ENCODE data around the gene BCL2. TPM values are rescaled to one million over a fixed set of nuclear protein-coding genes. Genes with fewer than 3 reads are reported as not detected.

The BCL2 gene
- total RNA-seq, 1 experiment from 2014 or later, result 2.5 TPM

GRCh38 chr18:63111671-63112402 is 207.7 kb downstream of the BCL2 start (continued):
- TF ChIP-seq CBX3 (IDR thresholded peaks at IDR 0.05; ENCODE audit: low read depth) (no peak), EZH2 (IDR thresholded peaks at IDR 0.05) (no peak)

GRCh38 chr18:63109802-63110201 is 209.8 kb downstream of the BCL2 start:
- TF ChIP-seq EZH2 (IDR thresholded peaks at IDR 0.05), result no peak
- TF ChIP-seq FOSL1 (IDR thresholded peaks at IDR 0.05; ENCODE audit: low read depth), result no peak
- TF ChIP-seq SRF (IDR thresholded peaks at IDR 0.05; ENCODE audit: low read depth), result no peak
- no peak for TF ChIP-seq TCF7L2 (IDR thresholded peaks at IDR 0.05; ENCODE audit: borderline replicate concordance, extremely low read depth, insufficient read depth, insufficient read length)
- no peak for TF ChIP-seq ELF1 (IDR thresholded peaks at IDR 0.05; ENCODE audit: borderline replicate concordance, low read depth)
- TF ChIP-seq ATF3 (IDR thresholded peaks at IDR 0.05), result no peak
- no peak for TF ChIP-seq CEBPB (IDR thresholded peaks at IDR 0.05; ENCODE audit: low read depth)
- no TSS peak for BruUV-seq (replicated peaks)
- Histone ChIP-seq H4K20me1 (ENCODE audit: insufficient read depth) (no peaks in the 10 kb centered on the region), H3K27me3 (ENCODE audit: insufficient read depth, low read length) (no peaks in the 10 kb centered on the region), H2AFZ (ENCODE audit: low read depth, low read length, poor library complexity, severe bottlenecking) (no peak overlapping the region), H3K4me3 (replicated peaks in 1 of 2; ENCODE audit: low read depth in 1 of 2, low read length in 2 of 2) (no peak overlapping the region), H3K9me2 (ENCODE audit: insufficient read depth) (no peaks in the 10 kb centered on the region), H3K79me2 (ENCODE audit: insufficient read depth, low read length) (no peaks in the 10 kb centered on the region), H3K9me3 (ENCODE audit: control insufficient read depth in 1 of 2, insufficient read depth in 1 of 2, low read depth in 1 of 2, low read length in 2 of 2) (no peaks in the 10 kb centered on the region), H3K36me3 (ENCODE audit: control insufficient read depth in 1 of 2, insufficient read depth in 2 of 2, low read length in 2 of 2) (no peaks in the 10 kb centered on the region), H3K9ac (ENCODE audit: low read length) (no peak overlapping the region), H3K4me1 (ENCODE audit: control insufficient read depth in 1 of 2, insufficient read depth in 2 of 2, low read length in 2 of 2) (no peaks in the 10 kb centered on the region), H3K27ac (ENCODE audit: low read depth, low read length) (no peak overlapping the region), H3K4me2 (ENCODE audit: low read length) (no peak overlapping the region)
- ChIA-PET CTCF (no interaction called here), POLR2A (no interaction called here), RAD21 (ENCODE audit: low non-redundant PET in 1 of 2, low total read pairs in 2 of 2, uncharacterized antibody in 2 of 2, unreplicated experiment in 2 of 2) (no interaction called here)
- intact Hi-C loops (cut with micrococcal nuclease), result loop anchor here (5.0 kb wide), 1 partner anchor 83 kb away; no protein-coding TSS in a partner anchor
- no peak for ATAC-seq
- DNase-seq (ENCODE audit: low read depth, low spot score), result no peak

GRCh38 chr18:63109022-63109421 is 210.5 kb downstream of the BCL2 start:
- CTCF ChIA-PET, result no interaction called here
- H3K27me3 ChIP-seq (ENCODE audit: insufficient read depth, low read length), result no peaks in the 10 kb centered on the region
- H2AFZ ChIP-seq (ENCODE audit: low read depth, low read length, poor library complexity, severe bottlenecking), result no peak overlapping the region
- no peaks in the 10 kb centered on the region for H3K9me2 ChIP-seq (ENCODE audit: insufficient read depth)
- POLR2A ChIA-PET, result no interaction called here
- H3K9me3 ChIP-seq (ENCODE audit: control insufficient read depth in 1 of 2, insufficient read depth in 1 of 2, low read depth in 1 of 2, low read length in 2 of 2), result no peaks in the 10 kb centered on the region
- H4K20me1 ChIP-seq (ENCODE audit: insufficient read depth), result no peaks in the 10 kb centered on the region
- no peaks in the 10 kb centered on the region for H3K4me1 ChIP-seq (ENCODE audit: control insufficient read depth in 1 of 2, insufficient read depth in 2 of 2, low read length in 2 of 2)
- H3K36me3 ChIP-seq (ENCODE audit: control insufficient read depth in 1 of 2, insufficient read depth in 2 of 2, low read length in 2 of 2), result no peaks in the 10 kb centered on the region
- DNase-seq (ENCODE audit: low read depth, low spot score) (no peak), ATAC-seq (no peak)
- no TSS peak for BruUV-seq (replicated peaks)
- no peak overlapping the region for H3K4me3 ChIP-seq (replicated peaks in 1 of 2; ENCODE audit: low read depth in 1 of 2, low read length in 2 of 2)
- intact Hi-C loops (cut with micrococcal nuclease), result no loop called here
- RAD21 ChIA-PET (ENCODE audit: low non-redundant PET in 1 of 2, low total read pairs in 2 of 2, uncharacterized antibody in 2 of 2, unreplicated experiment in 2 of 2), result no interaction called here
- no peaks in the 10 kb centered on the region for H3K79me2 ChIP-seq (ENCODE audit: insufficient read depth, low read length)
- no peak for TF ChIP-seq EGR1 (IDR thresholded peaks at IDR 0.05; ENCODE audit: low read depth)
- TF ChIP-seq YY1 (IDR thresholded peaks at IDR 0.05; ENCODE audit: extremely low read depth, insufficient replicate concordance, low read depth, low read length), result no peak
- TF ChIP-seq SRF (IDR thresholded peaks at IDR 0.05; ENCODE audit: low read depth), result no peak
- no peak for TF ChIP-seq MAX (IDR thresholded peaks at IDR 0.05)
- no peak for TF ChIP-seq POLR2A (IDR thresholded peaks at IDR 0.05; ENCODE audit: borderline replicate concordance, extremely low read depth, insufficient read depth, insufficient read length)
- no peak for TF ChIP-seq ZFX (IDR thresholded peaks at IDR 0.05)
- TF ChIP-seq SIN3A (IDR thresholded peaks at IDR 0.05; ENCODE audit: low read depth), result no peak
- no peak for TF ChIP-seq EZH2 (IDR thresholded peaks at IDR 0.05)
- no peak for TF ChIP-seq RAD21 (IDR thresholded peaks at IDR 0.05; ENCODE audit: low read depth)
- TF ChIP-seq POLR2AphosphoS5 (IDR thresholded peaks at IDR 0.05; ENCODE audit: low read depth, low read length), result no peak
- no peak for TF ChIP-seq ZNF274 (IDR thresholded peaks at IDR 0.05; ENCODE audit: low read depth, low read length)
- no peak for TF ChIP-seq ELF1 (IDR thresholded peaks at IDR 0.05; ENCODE audit: borderline replicate concordance, low read depth)
- no peak for TF ChIP-seq JUND (IDR thresholded peaks at IDR 0.05)
- no peak for TF ChIP-seq ATF3 (IDR thresholded peaks at IDR 0.05)
- H3K27ac ChIP-seq (ENCODE audit: low read depth, low read length), result no peak overlapping the region
- H3K9ac ChIP-seq (ENCODE audit: low read length), result no peak overlapping the region
- no peak overlapping the region for H3K4me2 ChIP-seq (ENCODE audit: low read length)
